Measurements from ENCODE around the gene DDX56.
A peak's percentile ranks its signal among the peaks of the same experiment; 100 is the strongest.
"Not testable (repeated sequence)": the region's sequence is repeated elsewhere in the genome, so short reads cannot be mapped to it uniquely, and the experiment has no call there.

DDX56 gene
- 83.4 to 117 reads per million in 2 donors for total RNA-seq

- DNase-seq = peak; percentile 80 to 97 (median 86)
Measured at GRCh38 chr7:44573464-44574286, at the start of gene DDX56. TSS of gene DDX56 (minus strand) at chr7:44573908. CDS start at chr7:44573895, 13 bp downstream.

- DNase-seq = peak in 1 of 5 experiments; percentile 83
Measured at GRCh38 chr7:44622342-44623151, 48.8 kb upstream of the DDX56 start.

- DNase-seq = no peak
Measured at GRCh38 chr7:44621750-44622103, 48.0 kb upstream of the DDX56 start.

- no peak for DNase-seq
Measured at GRCh38 chr7:44621034-44621749, 47.5 kb upstream of the DDX56 start.

- DNase-seq = peak in 1 of 5 experiments; percentile 31
Measured at GRCh38 chr7:44618753-44619152, 45.0 kb upstream of the DDX56 start.

- no peak for DNase-seq
Measured at GRCh38 chr7:44618045-44618444, 44.3 kb upstream of the DDX56 start.

- DNase-seq = peak in 1 of 5 experiments; percentile 68
Measured at GRCh38 chr7:44617225-44617890, 43.6 kb upstream of the DDX56 start.

- DNase-seq = no peak
Measured at GRCh38 chr7:44616545-44616944, 42.8 kb upstream of the DDX56 start.

- DNase-seq = no peak
Measured at GRCh38 chr7:44615793-44616192, 42.1 kb upstream of the DDX56 start.

GRCh38 chr7:44615149-44615611 lies 41.5 kb upstream of the DDX56 start:
- DNase-seq = peak in 1 of 5 experiments; percentile 74

- DNase-seq = no peak
Measured at GRCh38 chr7:44609829-44610228, 36.1 kb upstream of the DDX56 start.

- peak in 2 of 5 experiments; percentile 29 to 30 for DNase-seq
Measured at GRCh38 chr7:44608916-44609648, 35.4 kb upstream of the DDX56 start.

- DNase-seq = no peak
Measured at GRCh38 chr7:44607141-44608068, 33.7 kb upstream of the DDX56 start.

- DNase-seq = peak; percentile 97 to 99 (median 99)
Measured at GRCh38 chr7:44606341-44607140, 32.8 kb upstream of the DDX56 start, which contains the start of gene OGDH. TSS of gene OGDH (plus strand) at chr7:44606627. CDS start at chr7:44624344, 17,717 bp downstream.

- DNase-seq = no peak
Measured at GRCh38 chr7:44604941-44605340, 31.2 kb upstream of the DDX56 start.

GRCh38 chr7:44603193-44603592 lies 29.5 kb upstream of the DDX56 start:
- no peak for DNase-seq

- DNase-seq = no peak
Measured at GRCh38 chr7:44602576-44602910, 28.8 kb upstream of the DDX56 start.

- no peak for DNase-seq
Measured at GRCh38 chr7:44599222-44599621, 25.5 kb upstream of the DDX56 start.

GRCh38 chr7:44597181-44597580 lies 23.5 kb upstream of the DDX56 start:
- not testable (repeated sequence) for DNase-seq

Measured in T-helper 2 cell (primary cell).